SK-N-SH treated with all-trans-retinoic acid at 6 μM for 48 hours (cell line): ENCODE measurements around the gene CCAR1.
A peak's percentile ranks its signal among the peaks of the same experiment; 100 is the strongest.
"Not testable (repeated sequence)": the region's sequence is repeated elsewhere in the genome, so short reads cannot be mapped to it uniquely, and the experiment has no call there.

Experiments used
- ATAC-seq: fragments of 200-7000 bp; cut with Tn5 transposase; 3 replicates; pipeline ENCODE4 v1.9.1; 2020; ENCODE audit warnings: mild to moderate bottlenecking, moderate library complexity
- ARNTL ChIP-seq: fragments of 450-650 bp; formaldehyde crosslinking; IDR thresholded peaks from 2 replicates; pipeline ENCODE4 v1.5.0; 2020; ENCODE audit warnings: low read depth, mild to moderate bottlenecking, moderate library complexity, borderline replicate concordance
- BACH2 ChIP-seq: fragments of 250-450 bp; sonication (Bioruptor Pico); IDR thresholded peaks from 2 replicates; pipeline ENCODE4 v1.9.0; 2021; ENCODE audit warnings: mild to moderate bottlenecking, borderline replicate concordance
- CSDC2 ChIP-seq: fragments of 250-450 bp; sonication (Bioruptor Pico); IDR thresholded peaks from 2 replicates; pipeline ENCODE4 v1.5.0; 2020; ENCODE audit warnings: mild to moderate bottlenecking, moderate library complexity
- ESRRG ChIP-seq: fragments of 250-450 bp; sonication (Bioruptor Pico); IDR thresholded peaks from 2 replicates; pipeline ENCODE4 v1.6.1; 2021; ENCODE audit warnings: mild to moderate bottlenecking
- GLIS3 ChIP-seq: fragments of 250-450 bp; sonication (Bioruptor Pico); IDR thresholded peaks from 2 replicates; pipeline ENCODE4 v1.5.0; 2020; ENCODE audit warnings: mild to moderate bottlenecking, moderate library complexity
- ISL1 ChIP-seq: fragments of 250-450 bp; sonication (Bioruptor Pico); IDR thresholded peaks from 2 replicates; pipeline ENCODE4 v2.1.2; 2022; ENCODE audit warnings: mild to moderate bottlenecking, moderate library complexity
- OSR1 ChIP-seq: fragments of 250-450 bp; sonication (Bioruptor Pico); IDR thresholded peaks from 2 replicates; pipeline ENCODE4 v1.8.0; 2022; ENCODE audit warnings: moderate library complexity, mild to moderate bottlenecking, inconsistent platforms
- PPARA ChIP-seq: fragments of 250-450 bp; sonication (Bioruptor Pico); IDR thresholded peaks from 2 replicates; pipeline ENCODE4 v1.5.0; 2020; ENCODE audit warnings: mild to moderate bottlenecking, borderline replicate concordance
- RARB ChIP-seq: fragments of 250-450 bp; sonication (Bioruptor Pico); IDR thresholded peaks from 2 replicates; pipeline ENCODE4 v1.8.0; 2021; ENCODE audit warnings: mild to moderate bottlenecking, moderate library complexity
- SNAI2 ChIP-seq: fragments of 250-450 bp; sonication (Bioruptor Pico); IDR thresholded peaks from 2 replicates; pipeline ENCODE4 v1.5.0; 2020; ENCODE audit warnings: mild to moderate bottlenecking, moderate library complexity
- TCF4 ChIP-seq: fragments of 250-450 bp; sonication (Bioruptor Pico); IDR thresholded peaks from 2 replicates; pipeline ENCODE4 v1.8.0; 2021; ENCODE audit warnings: mild to moderate bottlenecking, moderate library complexity, borderline replicate concordance
- TOX ChIP-seq: fragments of 250-450 bp; sonication (Bioruptor Pico); IDR thresholded peaks from 2 replicates; pipeline ENCODE4 v1.8.0; 2021; ENCODE audit warnings: mild to moderate bottlenecking, moderate library complexity, borderline replicate concordance
- ZC3H10 ChIP-seq: fragments of 250-450 bp; sonication (Bioruptor Pico); IDR thresholded peaks from 2 replicates; pipeline ENCODE4 v1.5.1; 2021; ENCODE audit warnings: mild to moderate bottlenecking, moderate library complexity
- ZFP3 ChIP-seq: fragments of 250-450 bp; sonication (Bioruptor Pico); IDR thresholded peaks from 2 replicates; pipeline ENCODE4 v1.5.0; 2020; ENCODE audit warnings: mild to moderate bottlenecking, moderate library complexity
- ZFP30 ChIP-seq: fragments of 450-650 bp; formaldehyde crosslinking; IDR thresholded peaks from 2 replicates; pipeline ENCODE4 v1.5.0; 2022; ENCODE audit warnings: mild to moderate bottlenecking, moderate library complexity
- ZNF565 ChIP-seq: fragments of 450-650 bp; formaldehyde crosslinking; conservative IDR thresholded peaks from 2 replicates; pipeline ENCODE4 v1.5.0; 2020; ENCODE audit warnings: low read depth, mild to moderate bottlenecking, moderate library complexity
- ZNF70 ChIP-seq: fragments of 450-650 bp; formaldehyde crosslinking; IDR thresholded peaks from 2 replicates; pipeline ENCODE4 v1.5.0; 2020; ENCODE audit warnings: mild to moderate bottlenecking, moderate library complexity
- ZNF8 ChIP-seq: fragments of 450-650 bp; formaldehyde crosslinking; IDR thresholded peaks from 2 replicates; pipeline ENCODE4 v1.5.0; 2020; ENCODE audit warnings: mild to moderate bottlenecking, moderate library complexity
- TF ChIP-seq, protein P1 (sequence below): fragments of 250-450 bp; sonication (Bioruptor Pico); IDR thresholded peaks from 2 replicates; pipeline ENCODE4 v1.5.0; 2020; ENCODE audit warnings: mild to moderate bottlenecking, moderate library complexity
- TF ChIP-seq, protein P2 (sequence below): fragments of 250-450 bp; sonication (Bioruptor Pico); IDR thresholded peaks from 2 replicates; pipeline ENCODE4 v1.5.1; 2020; ENCODE audit warnings: low read depth, mild to moderate bottlenecking, moderate library complexity
- TF ChIP-seq, protein P3 (sequence below): fragments of 250-450 bp; sonication (Bioruptor Pico); IDR thresholded peaks from 2 replicates; pipeline ENCODE4 v1.8.0; 2020; ENCODE audit warnings: mild to moderate bottlenecking, moderate library complexity, borderline replicate concordance

Gene CCAR1

DNA sequence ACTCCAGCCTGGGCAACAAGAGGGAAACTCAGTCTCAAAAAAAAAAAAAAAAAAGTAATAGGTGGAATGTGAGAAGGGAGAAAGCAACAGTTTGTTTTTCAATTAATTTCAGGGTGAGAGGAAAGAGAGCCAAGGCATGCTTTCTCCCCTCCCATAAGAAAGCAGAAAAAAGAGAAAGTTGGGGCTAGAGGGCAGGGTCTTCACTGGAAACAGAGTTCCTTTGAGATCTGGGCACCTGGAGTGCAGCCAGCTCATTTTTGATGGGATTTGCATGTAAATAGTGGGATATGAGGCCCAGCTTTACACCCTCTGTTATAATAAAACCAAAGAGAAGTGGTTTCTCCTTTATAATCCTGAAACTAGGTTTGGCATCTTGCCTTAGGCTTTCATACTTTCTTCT lies 92.5 kb downstream of the CCAR1 start:
- no peak for ATAC-seq
- TF ChIP-seq SNAI2 (CRISPR knock-in tag) = no peak
- no peak for TF ChIP-seq ZNF565 (CRISPR knock-in tag)
- TF ChIP-seq OSR1 (CRISPR knock-in tag) = no peak
- TF ChIP-seq, protein P1, sequence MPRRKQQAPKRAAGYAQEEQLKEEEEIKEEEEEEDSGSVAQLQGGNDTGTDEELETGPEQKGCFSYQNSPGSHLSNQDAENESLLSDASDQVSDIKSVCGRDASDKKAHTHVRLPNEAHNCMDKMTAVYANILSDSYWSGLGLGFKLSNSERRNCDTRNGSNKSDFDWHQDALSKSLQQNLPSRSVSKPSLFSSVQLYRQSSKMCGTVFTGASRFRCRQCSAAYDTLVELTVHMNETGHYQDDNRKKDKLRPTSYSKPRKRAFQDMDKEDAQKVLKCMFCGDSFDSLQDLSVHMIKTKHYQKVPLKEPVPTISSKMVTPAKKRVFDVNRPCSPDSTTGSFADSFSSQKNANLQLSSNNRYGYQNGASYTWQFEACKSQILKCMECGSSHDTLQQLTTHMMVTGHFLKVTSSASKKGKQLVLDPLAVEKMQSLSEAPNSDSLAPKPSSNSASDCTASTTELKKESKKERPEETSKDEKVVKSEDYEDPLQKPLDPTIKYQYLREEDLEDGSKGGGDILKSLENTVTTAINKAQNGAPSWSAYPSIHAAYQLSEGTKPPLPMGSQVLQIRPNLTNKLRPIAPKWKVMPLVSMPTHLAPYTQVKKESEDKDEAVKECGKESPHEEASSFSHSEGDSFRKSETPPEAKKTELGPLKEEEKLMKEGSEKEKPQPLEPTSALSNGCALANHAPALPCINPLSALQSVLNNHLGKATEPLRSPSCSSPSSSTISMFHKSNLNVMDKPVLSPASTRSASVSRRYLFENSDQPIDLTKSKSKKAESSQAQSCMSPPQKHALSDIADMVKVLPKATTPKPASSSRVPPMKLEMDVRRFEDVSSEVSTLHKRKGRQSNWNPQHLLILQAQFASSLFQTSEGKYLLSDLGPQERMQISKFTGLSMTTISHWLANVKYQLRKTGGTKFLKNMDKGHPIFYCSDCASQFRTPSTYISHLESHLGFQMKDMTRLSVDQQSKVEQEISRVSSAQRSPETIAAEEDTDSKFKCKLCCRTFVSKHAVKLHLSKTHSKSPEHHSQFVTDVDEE = no peak
- TF ChIP-seq, protein P2, sequence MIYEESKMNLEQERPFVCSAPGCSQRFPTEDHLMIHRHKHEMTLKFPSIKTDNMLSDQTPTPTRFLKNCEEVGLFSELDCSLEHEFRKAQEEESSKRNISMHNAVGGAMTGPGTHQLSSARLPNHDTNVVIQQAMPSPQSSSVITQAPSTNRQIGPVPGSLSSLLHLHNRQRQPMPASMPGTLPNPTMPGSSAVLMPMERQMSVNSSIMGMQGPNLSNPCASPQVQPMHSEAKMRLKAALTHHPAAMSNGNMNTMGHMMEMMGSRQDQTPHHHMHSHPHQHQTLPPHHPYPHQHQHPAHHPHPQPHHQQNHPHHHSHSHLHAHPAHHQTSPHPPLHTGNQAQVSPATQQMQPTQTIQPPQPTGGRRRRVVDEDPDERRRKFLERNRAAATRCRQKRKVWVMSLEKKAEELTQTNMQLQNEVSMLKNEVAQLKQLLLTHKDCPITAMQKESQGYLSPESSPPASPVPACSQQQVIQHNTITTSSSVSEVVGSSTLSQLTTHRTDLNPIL (CRISPR knock-in tag) = no peak
- TF ChIP-seq ZFP3 = no peak
- no peak for TF ChIP-seq ZFP30 (CRISPR knock-in tag)
- TF ChIP-seq ISL1 (CRISPR knock-in tag) = no peak
- no peak for TF ChIP-seq ARNTL (CRISPR knock-in tag)
- no peak for TF ChIP-seq PPARA (CRISPR knock-in tag)
- no peak for TF ChIP-seq TOX
- TF ChIP-seq BACH2 (CRISPR knock-in tag) = no peak
- no peak for TF ChIP-seq CSDC2 (CRISPR knock-in tag)
- no peak for TF ChIP-seq RARB (CRISPR knock-in tag)
- TF ChIP-seq GLIS3 (CRISPR knock-in tag) = no peak
- no peak for TF ChIP-seq ESRRG (CRISPR knock-in tag)

DNA sequence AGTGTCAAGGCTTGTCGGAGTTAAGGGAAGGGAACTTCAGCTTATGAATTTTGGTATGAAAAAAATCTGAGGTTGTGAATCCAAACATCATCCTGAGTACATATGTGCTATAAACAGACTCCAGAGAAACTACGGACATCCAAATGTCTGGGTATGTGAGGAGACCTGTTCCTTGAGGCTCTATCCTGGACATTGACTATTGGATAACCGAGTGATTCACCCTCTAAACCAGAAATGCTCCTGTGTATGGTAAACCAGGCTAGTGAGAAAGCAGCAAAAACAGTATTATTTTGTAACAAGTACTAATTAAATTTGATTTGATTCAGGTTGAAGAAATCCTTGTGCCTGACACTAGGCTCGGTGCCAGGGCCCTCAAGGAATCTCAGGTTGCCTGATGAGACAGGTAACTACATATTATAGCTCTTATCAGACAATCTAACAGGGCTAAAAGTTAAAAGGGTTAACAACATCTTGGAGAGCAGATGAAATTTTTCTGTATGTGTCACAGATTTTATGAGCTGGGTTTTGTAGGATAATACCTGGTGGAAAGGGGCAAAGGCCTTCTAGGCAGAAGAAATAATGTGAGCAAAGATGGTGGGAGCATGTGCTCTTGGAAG lies 95.9 kb downstream of the CCAR1 start:
- TF ChIP-seq ZNF70 (no peak), ZNF565 (CRISPR knock-in tag) (no peak), GLIS3 (CRISPR knock-in tag) (no peak), ZNF8 (CRISPR knock-in tag) (no peak), ZFP30 (CRISPR knock-in tag) (no peak), RARB (CRISPR knock-in tag) (no peak), ARNTL (CRISPR knock-in tag) (no peak), ISL1 (CRISPR knock-in tag) (no peak), TCF4 (CRISPR knock-in tag) (no peak), CSDC2 (CRISPR knock-in tag) (no peak), PPARA (CRISPR knock-in tag) (no peak), OSR1 (CRISPR knock-in tag) (no peak), ZC3H10 (CRISPR knock-in tag) (no peak), ZFP3 (no peak), SNAI2 (CRISPR knock-in tag) (no peak)
- TF ChIP-seq, protein P3, sequence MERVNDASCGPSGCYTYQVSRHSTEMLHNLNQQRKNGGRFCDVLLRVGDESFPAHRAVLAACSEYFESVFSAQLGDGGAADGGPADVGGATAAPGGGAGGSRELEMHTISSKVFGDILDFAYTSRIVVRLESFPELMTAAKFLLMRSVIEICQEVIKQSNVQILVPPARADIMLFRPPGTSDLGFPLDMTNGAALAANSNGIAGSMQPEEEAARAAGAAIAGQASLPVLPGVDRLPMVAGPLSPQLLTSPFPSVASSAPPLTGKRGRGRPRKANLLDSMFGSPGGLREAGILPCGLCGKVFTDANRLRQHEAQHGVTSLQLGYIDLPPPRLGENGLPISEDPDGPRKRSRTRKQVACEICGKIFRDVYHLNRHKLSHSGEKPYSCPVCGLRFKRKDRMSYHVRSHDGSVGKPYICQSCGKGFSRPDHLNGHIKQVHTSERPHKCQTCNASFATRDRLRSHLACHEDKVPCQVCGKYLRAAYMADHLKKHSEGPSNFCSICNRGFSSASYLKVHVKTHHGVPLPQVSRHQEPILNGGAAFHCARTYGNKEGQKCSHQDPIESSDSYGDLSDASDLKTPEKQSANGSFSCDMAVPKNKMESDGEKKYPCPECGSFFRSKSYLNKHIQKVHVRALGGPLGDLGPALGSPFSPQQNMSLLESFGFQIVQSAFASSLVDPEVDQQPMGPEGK (CRISPR knock-in tag) = no peak
- TF ChIP-seq, protein P1 = no peak
- ATAC-seq = no peak

DNA sequence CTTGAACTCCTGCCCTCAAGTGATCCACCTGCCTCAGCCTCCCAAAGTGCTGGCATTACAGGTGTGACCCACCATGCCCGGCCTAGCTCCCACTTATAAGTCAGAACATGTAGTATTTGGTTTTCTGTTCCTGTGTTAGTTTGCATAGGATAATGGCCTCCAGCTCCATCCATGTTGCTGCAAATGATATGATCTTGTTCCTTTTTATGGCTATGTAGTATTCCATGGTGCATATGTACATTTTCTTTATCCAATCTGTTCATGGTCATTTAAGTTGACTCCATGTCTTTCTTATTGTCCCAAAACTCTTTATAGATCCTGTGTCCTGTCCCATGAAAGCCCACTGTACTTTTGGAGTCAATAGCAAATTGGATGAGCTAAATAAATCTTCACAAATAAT lies 99.3 kb downstream of the CCAR1 start:
- ATAC-seq = not testable (repeated sequence)
- peak; percentile 71 for TF ChIP-seq ZNF70
- TF ChIP-seq, all 23 proteins: peak for 1; not testable (repeated sequence) for 22

DNA sequence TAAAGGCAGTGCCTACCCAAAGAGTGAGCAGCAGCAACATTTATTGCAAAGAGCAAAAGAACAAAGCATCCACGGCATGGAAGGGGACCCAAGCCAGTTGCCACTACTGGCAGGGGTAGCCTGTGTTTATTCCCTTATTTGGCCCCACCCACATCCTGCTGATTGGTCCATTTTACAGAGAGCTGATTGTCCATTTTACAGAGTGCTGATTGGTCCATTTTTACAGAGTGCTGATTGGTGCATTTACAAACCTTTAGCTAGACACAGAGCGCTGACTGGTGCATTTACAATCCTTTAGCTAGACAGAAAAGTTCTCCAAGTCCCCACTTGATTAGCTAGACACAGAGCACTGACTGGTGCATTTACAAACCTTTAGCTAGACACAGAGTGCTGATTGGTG lies 101.6 kb downstream of the CCAR1 start:
- not testable (repeated sequence) for ATAC-seq
